Measurements from ENCODE around the gene ADM2.

GRCh38 chr22:50481440-50482106 is at the start of gene ADM2:
- no peak for TF ChIP-seq CTCF (IDR thresholded peaks at IDR 0.05)
- TF ChIP-seq POLR2A (IDR thresholded peaks at IDR 0.05; ENCODE audit: low read depth): no peak
- no peak for TF ChIP-seq EP300 (IDR thresholded peaks at IDR 0.05)
- no peak for TF ChIP-seq POLR2AphosphoS5 (IDR thresholded peaks at IDR 0.05)

Data from esophagus muscularis mucosa (tissue), 4 donors.